Testis (tissue), 3 donors: ENCODE data around the gene GPATCH3. TPM values are rescaled to one million over a fixed set of nuclear protein-coding genes. Genes with fewer than 3 reads are reported as not detected.

ENCODE experiments used
- DNase-seq: peaks from one replicate; pipeline ENCODE4 v3.0.0-alpha.2; 2019
- H3K27ac ChIP-seq, 2 donors: fragments of 200-600 bp; sonication (generic); one replicate each; pipeline ENCODE4 v1.5.1; 2019
- H3K27me3 ChIP-seq: fragments of 200-600 bp; sonication (generic); one replicate; pipeline ENCODE4 v1.5.1; 2019
- H3K36me3 ChIP-seq: fragments of 200-600 bp; sonication (generic); one replicate; pipeline ENCODE4 v1.5.1; 2017; ENCODE audit warnings: low read depth; ENCODE audit errors: missing control alignments
- H3K4me1 ChIP-seq: fragments of 200-600 bp; sonication (generic); one replicate; pipeline ENCODE4 v1.5.1; 2019
- H3K4me3 ChIP-seq, 2 donors: fragments of 200-600 bp; sonication (generic); one replicate each; pipeline ENCODE4 v1.5.1; 2017 to 2019
- H3K9me3 ChIP-seq: fragments of 200-600 bp; sonication (generic); one replicate; pipeline ENCODE4 v1.5.1; 2017
- POLR2A ChIP-seq: fragments of 450-650 bp; IDR thresholded peaks from one replicate; pipeline ENCODE4 v1.6.1; 2017; ENCODE audit warnings: antibody characterized with exemption, mild to moderate bottlenecking, moderate library complexity
- WGBS, 2 donors: methylation state at CpG; one replicate each; pipeline ENCODE4 v1.1.5; 2018; 5-methylcytosine and 5-hydroxymethylcytosine counted together
- intact Hi-C: fragments of 100-400 bp; cut with DNase I; formaldehyde crosslinking; loops from one replicate; pipeline ENCODE4 v1.15.1; 2023; ENCODE audit warnings: low total_unique reads
- polyA plus RNA-seq: library from polyadenylated mRNA; stranded (reverse); fragments of 350-450 nt; fragmentation: Illumina TruSeq; extraction: RNeasy Lipid Tissue Mini Kit (QIAGEN cat#74804); gene quantifications from one replicate; pipeline ENCODE4 v1.2.3, GENCODE V29; 2014; ENCODE audit warnings: low read depth, low replicate concordance; ENCODE audit not compliant: insufficient read depth
- total RNA-seq, 2 donors: library from RNA; depleted of rRNA; stranded (reverse); fragments of >200 nt; gene quantifications; one replicate each; pipeline ENCODE4 v1.2.3, GENCODE V29; 2016
- TF ChIP-seq, protein P1 (sequence below), 3 experiments: fragments of 450-650 bp in 2 of 3; fragments of 200-600 bp in 1 of 3; sonication (generic) in 1 of 3; IDR thresholded peaks; one replicate each; pipeline ENCODE4 v1.5.1; 2016 to 2019; ENCODE audit warnings: antibody characterized with exemption in 3 of 3, mild to moderate bottlenecking in 2 of 3, moderate library complexity in 1 of 3

GPATCH3 gene
- total and polyA plus RNA-seq, 3 donors from 2014 or later: 16.5 to 18.9 (median 17.7) TPM

DNA sequence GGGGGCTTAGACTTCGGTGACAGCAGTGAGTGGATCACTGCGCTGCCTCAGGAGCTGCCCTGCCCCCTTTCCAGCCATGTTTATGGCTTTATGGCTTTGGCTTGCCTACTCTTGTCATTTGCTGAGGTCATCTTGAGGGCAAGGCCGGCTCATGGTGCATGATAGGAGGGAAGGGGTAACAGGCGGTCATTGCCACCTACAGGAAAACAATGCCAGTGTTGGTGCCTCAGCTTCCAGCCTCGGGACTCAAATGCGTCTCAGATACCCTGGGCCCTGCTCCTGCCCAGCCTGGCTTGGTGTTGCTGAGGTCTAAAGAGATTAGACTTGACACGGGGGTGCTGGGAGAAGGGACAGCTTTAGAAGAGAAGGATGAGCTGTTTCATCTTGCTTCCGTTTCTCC lies 45.5 kb upstream of the GPATCH3 start:
- no peaks in the 10 kb centered on the region for H3K27me3 ChIP-seq
- TF ChIP-seq, protein P1, sequence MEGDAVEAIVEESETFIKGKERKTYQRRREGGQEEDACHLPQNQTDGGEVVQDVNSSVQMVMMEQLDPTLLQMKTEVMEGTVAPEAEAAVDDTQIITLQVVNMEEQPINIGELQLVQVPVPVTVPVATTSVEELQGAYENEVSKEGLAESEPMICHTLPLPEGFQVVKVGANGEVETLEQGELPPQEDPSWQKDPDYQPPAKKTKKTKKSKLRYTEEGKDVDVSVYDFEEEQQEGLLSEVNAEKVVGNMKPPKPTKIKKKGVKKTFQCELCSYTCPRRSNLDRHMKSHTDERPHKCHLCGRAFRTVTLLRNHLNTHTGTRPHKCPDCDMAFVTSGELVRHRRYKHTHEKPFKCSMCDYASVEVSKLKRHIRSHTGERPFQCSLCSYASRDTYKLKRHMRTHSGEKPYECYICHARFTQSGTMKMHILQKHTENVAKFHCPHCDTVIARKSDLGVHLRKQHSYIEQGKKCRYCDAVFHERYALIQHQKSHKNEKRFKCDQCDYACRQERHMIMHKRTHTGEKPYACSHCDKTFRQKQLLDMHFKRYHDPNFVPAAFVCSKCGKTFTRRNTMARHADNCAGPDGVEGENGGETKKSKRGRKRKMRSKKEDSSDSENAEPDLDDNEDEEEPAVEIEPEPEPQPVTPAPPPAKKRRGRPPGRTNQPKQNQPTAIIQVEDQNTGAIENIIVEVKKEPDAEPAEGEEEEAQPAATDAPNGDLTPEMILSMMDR (IDR thresholded peaks at IDR 0.05): no peak
- TF ChIP-seq POLR2A: no peak
- H3K4me3 ChIP-seq: no peak overlapping the region
- H3K4me1 ChIP-seq: peaks cover 28% of the 10 kb centered on the region
- no peaks in the 10 kb centered on the region for H3K9me3 ChIP-seq
- 65 to 85% methylated on average over 8 of the region's 8 CpGs for WGBS, 2 donors
- no peaks in the 10 kb centered on the region for H3K36me3 ChIP-seq
- DNase-seq: peak; percentile 56
- intact Hi-C loops: no loop called here
- H3K27ac ChIP-seq: no peak overlapping the region

- DNase-seq: no peak
- Histone ChIP-seq H3K27me3 (no peaks in the 10 kb centered on the region), H3K36me3 (no peaks in the 10 kb centered on the region), H3K9me3 (no peaks in the 10 kb centered on the region), H3K4me3 (no peak overlapping the region), H3K27ac (no peak overlapping the region), H3K4me1 (peaks cover 28% of the 10 kb centered on the region)
- WGBS, 2 donors: 45 to 60% methylated on average over 2 of the region's 2 CpGs
- no peak for TF ChIP-seq POLR2A
- TF ChIP-seq, protein P1 (IDR thresholded peaks at IDR 0.05): no peak
- intact Hi-C loops: no loop called here
Observed at GRCh38 chr1:26945138-26945537, 44.9 kb upstream of the GPATCH3 start.

- peaks cover 20% of the 10 kb centered on the region for H3K4me1 ChIP-seq
- no peaks in the 10 kb centered on the region for H3K27me3 ChIP-seq
- DNase-seq: no peak
- no peaks in the 10 kb centered on the region for H3K36me3 ChIP-seq
- no peaks in the 10 kb centered on the region for H3K9me3 ChIP-seq
- WGBS, 2 donors: 97 to 98% methylated on average over 12 of the region's 12 CpGs
- no peak for TF ChIP-seq POLR2A
- TF ChIP-seq, protein P1 (IDR thresholded peaks at IDR 0.05): no peak
- no peak overlapping the region for H3K27ac ChIP-seq
- no peak overlapping the region for H3K4me3 ChIP-seq
- intact Hi-C loops: no loop called here
Observed at GRCh38 chr1:26942656-26943055, 42.4 kb upstream of the GPATCH3 start.

DNA sequence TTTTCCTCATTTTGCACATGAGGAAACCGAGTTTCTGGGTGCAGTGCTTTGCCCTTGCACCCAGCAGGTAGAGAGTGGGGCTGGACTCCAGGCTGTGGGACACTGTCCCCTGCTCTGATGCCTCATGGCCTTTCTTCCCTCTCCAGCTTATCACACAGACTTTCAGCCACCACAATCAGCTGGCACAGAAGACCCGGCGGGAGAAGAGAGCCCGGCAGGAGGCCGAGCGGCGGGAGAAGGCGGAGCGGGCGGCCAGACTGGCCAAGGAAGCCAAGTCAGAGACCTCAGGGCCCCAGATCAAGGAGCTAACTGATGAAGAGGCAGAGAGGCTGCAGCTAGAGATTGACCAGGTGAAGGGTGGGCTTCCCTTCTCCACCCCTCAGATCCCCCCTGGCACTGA lies 41.0 kb upstream of the GPATCH3 start:
- Histone ChIP-seq H3K4me1 (peaks cover 13% of the 10 kb centered on the region), H3K4me3 (no peak overlapping the region), H3K36me3 (no peaks in the 10 kb centered on the region), H3K27me3 (no peaks in the 10 kb centered on the region), H3K27ac (no peak overlapping the region), H3K9me3 (no peaks in the 10 kb centered on the region)
- 79 to 83% methylated on average over 1 to 10 of the region's 10 CpGs for WGBS, 2 donors
- TF ChIP-seq, protein P1 (IDR thresholded peaks at IDR 0.05): no peak
- TF ChIP-seq POLR2A: no peak
- intact Hi-C loops: no loop called here
- DNase-seq: no peak

- TF ChIP-seq, protein P1 (IDR thresholded peaks at IDR 0.05): no peak
- no peak for TF ChIP-seq POLR2A
- no peak overlapping the region for H3K27ac ChIP-seq
- 73 to 78% methylated on average over 2 of the region's 2 CpGs for WGBS, 2 donors
- no peak for DNase-seq
- H3K4me1 ChIP-seq: peaks cover 4% of the 10 kb centered on the region
- H3K36me3 ChIP-seq: no peaks in the 10 kb centered on the region
- no peaks in the 10 kb centered on the region for H3K27me3 ChIP-seq
- H3K9me3 ChIP-seq: no peaks in the 10 kb centered on the region
- intact Hi-C loops: no loop called here
- no peak overlapping the region for H3K4me3 ChIP-seq
Observed at GRCh38 chr1:26938659-26939025, 38.4 kb upstream of the GPATCH3 start.
